Suppressor macrophage treated with lipopolysaccharide for 1 hour (primary cell): Measurements from ENCODE around the gene OLFML2B.

Experiments
- DNase-seq, 3 donors: peaks; one replicate each; pipeline ENCODE4 v3.0.0-alpha.2; 2020 to 2022

OLFML2B gene

DNA sequence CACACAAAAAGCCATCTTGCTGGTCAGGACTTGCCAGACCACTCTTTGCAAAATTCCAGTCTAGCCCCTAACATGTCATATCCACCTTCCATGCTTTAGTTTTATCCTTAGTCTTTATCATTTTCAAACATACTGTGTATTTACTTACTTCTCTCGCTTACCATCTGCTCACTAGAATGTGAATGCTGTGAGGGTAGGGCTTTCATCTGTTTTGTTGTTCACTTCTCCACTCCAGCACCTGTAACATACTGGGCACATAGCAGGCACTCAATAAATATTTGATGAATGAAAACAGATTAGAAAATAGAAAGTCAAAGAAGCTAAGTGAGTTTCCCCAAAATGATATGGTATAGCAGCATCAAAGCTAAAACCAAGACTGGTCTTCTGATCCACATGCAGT is 79.9 kb downstream of the OLFML2B start:
- no peak for DNase-seq

GRCh38 chr1:161941726-161942436 is 81.8 kb downstream of the OLFML2B start:
- DNase-seq, result no peak

DNA sequence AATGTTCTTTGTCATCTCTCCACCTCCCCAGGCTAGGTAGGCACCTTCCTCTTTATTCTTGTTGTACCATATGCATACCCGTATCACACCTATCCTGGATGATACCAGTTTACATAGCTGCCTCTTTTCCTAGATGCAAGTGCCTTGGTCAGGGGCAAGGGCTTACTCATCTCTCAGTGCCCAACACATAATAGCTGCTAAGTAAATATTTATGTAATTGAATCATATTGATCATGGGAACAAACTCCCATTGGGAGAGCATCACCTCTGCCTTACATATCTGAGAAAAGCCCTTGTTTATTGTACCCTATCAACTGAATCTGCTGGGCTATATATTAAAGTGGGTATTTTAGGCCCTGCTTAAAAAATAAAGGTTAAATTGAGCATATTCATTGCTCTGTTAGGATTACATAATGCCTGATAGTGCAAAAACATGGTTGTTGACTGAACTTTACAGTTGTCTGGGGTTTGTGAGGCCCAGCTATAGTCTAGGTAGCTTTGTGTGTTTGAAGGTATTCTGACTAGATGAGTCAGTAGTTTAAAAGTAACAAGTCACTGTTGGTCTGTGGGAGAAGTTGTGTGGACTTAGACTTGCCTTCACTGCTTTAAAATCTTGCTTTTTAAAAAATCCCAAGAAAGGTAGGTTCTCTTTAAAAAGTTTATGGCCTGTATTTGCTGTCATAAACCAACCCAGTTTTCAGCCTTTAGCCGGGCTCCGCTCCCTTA is 82.6 kb downstream of the OLFML2B start:
- no peak for DNase-seq

GRCh38 chr1:161936786-161937185 is 86.9 kb downstream of the OLFML2B start:
- DNase-seq, result no peak

GRCh38 chr1:161935264-161935663 is 88.4 kb downstream of the OLFML2B start:
- DNase-seq, result no peak

- DNase-seq, result no peak
These were observed 89.8 kb downstream of the OLFML2B start for GRCh38 chr1:161933592-161934588.
